Naive thymus-derived CD8-positive, alpha-beta T cell (primary cell): Measurements from ENCODE around the gene SMARCE1. TPM values are rescaled to one million over a fixed set of nuclear protein-coding genes. Genes with fewer than 3 reads are reported as not detected.

Experiments used
- ATAC-seq, 2 donors: fragments of 150-1000 bp; cut with Tn5 transposase in 1 of 2; sonication (Bioruptor Pico), chemical (Tn5 transposase) in 1 of 2; 1 replicate in 1 of 2; 2 replicates in 1 of 2; pipeline ENCODE4 v1.10.0; 2021; ENCODE audit warnings: mild to moderate bottlenecking in 2 of 2, moderate library complexity in 2 of 2
- POLR2A ChIA-PET: fragments of 350-600 bp; sonication (Branson Sonifier 250); formaldehyde crosslinking; loops from one replicate; lab custom pipeline; 2021; ENCODE audit warnings: antibody characterized with exemption; lab: Charles Lee
- DNase-seq, 10 donors: peaks; one replicate each; pipeline versions ENCODE4 v3.0.0 to v3.0.0-alpha.2; 2020 to 2022
- H3K27ac Mint-ChIP-seq, 10 donors: one replicate each; pipeline ENCODE4 v1.8.0; 2020 to 2022; ENCODE audit warnings: mild to moderate bottlenecking in 10 of 10, mixed read lengths in 10 of 10, moderate library complexity in 4 of 10, inconsistent platforms in 1 of 10
- H3K27me3 Mint-ChIP-seq, 5 donors: one replicate each; pipeline ENCODE4 v1.8.0; 2021 to 2022; ENCODE audit warnings: mixed read lengths in 5 of 5
- H3K36me3 Mint-ChIP-seq, 3 donors: one replicate each; pipeline ENCODE4 v1.8.0; 2020 to 2022; ENCODE audit warnings: mixed read lengths in 3 of 3, mild to moderate bottlenecking in 2 of 3, inconsistent platforms in 1 of 3
- H3K4me1 Mint-ChIP-seq, 4 donors: one replicate each; pipeline ENCODE4 v1.8.0; 2021 to 2022; ENCODE audit warnings: mixed read lengths in 4 of 4
- H3K4me3 Mint-ChIP-seq, 10 donors: one replicate each; pipeline ENCODE4 v1.8.0; 2020 to 2022; ENCODE audit warnings: mild to moderate bottlenecking in 10 of 10, mixed read lengths in 10 of 10, moderate library complexity in 6 of 10, inconsistent platforms in 1 of 10
- H3K9me3 Mint-ChIP-seq, 9 donors: one replicate each; pipeline ENCODE4 v1.8.0; 2020 to 2022; ENCODE audit warnings: mixed read lengths in 9 of 9, mild to moderate bottlenecking in 3 of 9, inconsistent platforms in 1 of 9, moderate library complexity in 1 of 9
- polyA plus RNA-seq, 3 donors: library from polyadenylated mRNA; unstranded; fragments of 300-500 nt; fragmentation: Illumina TruSeq; gene quantifications; one replicate each; pipeline ENCODE4 v1.2.3, GENCODE V29; 2021
- total RNA-seq, 8 experiments: library from RNA in 2 of 8; stranded (reverse) in 2 of 8; gene quantifications; one replicate each; pipeline ENCODE4 v1.2.3 and lab custom pipeline; 2021 to 2026

The SMARCE1 gene
- total and polyA plus RNA-seq, 5 experiments from 2014 or later = 97.5 to 229 (median 195) TPM

GRCh38 chr17:40666331-40666730 is 18.7 kb upstream of the SMARCE1 start:
- Mint-ChIP-seq H3K9me3 (no peaks in the 10 kb centered on the region), H3K27ac (no peak overlapping the region), H3K36me3 (no peaks in the 10 kb centered on the region), H3K4me3 (no peak overlapping the region), H3K4me1 (peaks cover 0 to 7% (median 5%) of the 10 kb centered on the region in 4 donors), H3K27me3 (peaks cover 10 to 46% (median 21%) of the 10 kb centered on the region in 5 donors)
- DNase-seq = no peak
- no peak for ATAC-seq
- POLR2A ChIA-PET = no interaction called here

- Mint-ChIP-seq H3K27ac (peak within 1 kb of the TSS in 1 of 10 donors; percentile 63), H3K4me1 (peaks cover 4 to 13% (median 9%) of the 10 kb centered on the region in 4 donors), H3K36me3 (no peaks in the 10 kb centered on the region), H3K27me3 (peaks cover 10 to 46% (median 22%) of the 10 kb centered on the region in 5 donors), H3K4me3 (peak within 1 kb of the TSS; percentile 8 to 80 (median 46)), H3K9me3 (peaks cover 0 to 1% (median 0%) of the 10 kb centered on the region in 9 donors)
- POLR2A ChIA-PET = interaction anchor here (0.6 kb wide), 1 partner anchor 419 kb away, joined by 4 read pairs; no protein-coding TSS in a partner anchor
- ATAC-seq (peak in 1 of 2 donors; percentile 42), DNase-seq (no peak)
Observed at GRCh38 chr17:40664582-40665333, 17.1 kb upstream of the SMARCE1 start, which contains the start of gene KRT222. KRT222 (minus strand) TSS chr17:40665177; CDS start chr17:40665099, 78 bp downstream.

GRCh38 chr17:40663252-40663651 is 15.6 kb upstream of the SMARCE1 start:
- POLR2A ChIA-PET = no interaction called here
- Mint-ChIP-seq H3K9me3 (peaks cover 0 to 2% (median 0%) of the 10 kb centered on the region in 9 donors), H3K27ac (no peak overlapping the region), H3K4me3 (no peak overlapping the region), H3K27me3 (peaks cover 10 to 49% (median 25%) of the 10 kb centered on the region in 5 donors), H3K36me3 (no peaks in the 10 kb centered on the region), H3K4me1 (peaks cover 5 to 17% (median 12%) of the 10 kb centered on the region in 4 donors)
- no peak for DNase-seq
- no peak for ATAC-seq

- Mint-ChIP-seq H3K27ac (peak overlapping the region in 2 of 10 donors; percentile 2 to 60), H3K4me1 (peaks cover 5 to 14% (median 9%) of the 10 kb centered on the region in 4 donors), H3K9me3 (peaks cover 0 to 2% (median 0%) of the 10 kb centered on the region in 9 donors), H3K27me3 (peaks cover 3 to 32% (median 14%) of the 10 kb centered on the region in 5 donors), H3K36me3 (no peaks in the 10 kb centered on the region), H3K4me3 (peak overlapping the region in 5 of 10 donors; percentile 21 to 44 (median 34))
- POLR2A ChIA-PET = interaction anchor here (0.7 to 1.2 kb wide), 3 partner anchors 11 to 1205 kb away, joined by 4 to 5 read pairs (median 5); no protein-coding TSS in a partner anchor
- peak in 4 of 10 donors; percentile 4 to 39 (median 28) for DNase-seq
- ATAC-seq = peak; percentile 59 to 78
Observed at GRCh38 chr17:40659911-40660310, 12.3 kb upstream of the SMARCE1 start.

- Mint-ChIP-seq H3K4me1 (peaks cover 3 to 10% (median 7%) of the 10 kb centered on the region in 4 donors), H3K36me3 (no peaks in the 10 kb centered on the region), H3K9me3 (peaks cover 0 to 2% (median 0%) of the 10 kb centered on the region in 9 donors), H3K27me3 (peaks cover 0 to 23% (median 9%) of the 10 kb centered on the region in 5 donors), H3K27ac (no peak overlapping the region), H3K4me3 (no peak overlapping the region)
- POLR2A ChIA-PET = no interaction called here
- no peak for DNase-seq
- ATAC-seq = no peak
Observed at GRCh38 chr17:40658396-40658795, 10.8 kb upstream of the SMARCE1 start.

GRCh38 chr17:40651939-40652338 is 4.3 kb upstream of the SMARCE1 start:
- no peaks in the 10 kb centered on the region for H3K36me3 Mint-ChIP-seq
- peaks cover 6 to 19% (median 15%) of the 10 kb centered on the region in 4 donors for H3K4me1 Mint-ChIP-seq
- H3K27me3 Mint-ChIP-seq = no peaks in the 10 kb centered on the region
- no peaks in the 10 kb centered on the region for H3K9me3 Mint-ChIP-seq
- H3K4me3 Mint-ChIP-seq = no peak overlapping the region
- no peak overlapping the region for H3K27ac Mint-ChIP-seq
- DNase-seq (no peak), ATAC-seq (no peak)
- POLR2A ChIA-PET = no interaction called here

GRCh38 chr17:40648384-40648968 is 858 bp upstream of the SMARCE1 start:
- no peaks in the 10 kb centered on the region for H3K9me3 Mint-ChIP-seq
- ATAC-seq (no peak), DNase-seq (no peak)
- H3K27ac Mint-ChIP-seq = peak overlapping the region; percentile 94 to 100 (median 98)
- no peaks in the 10 kb centered on the region for H3K27me3 Mint-ChIP-seq
- H3K4me1 Mint-ChIP-seq = peaks cover 13 to 52% (median 38%) of the 10 kb centered on the region in 4 donors
- H3K36me3 Mint-ChIP-seq = peaks cover 2 to 21% (median 6%) of the 10 kb centered on the region in 3 donors
- POLR2A ChIA-PET = interaction anchor here (0.7 to 3.5 kb wide), 15 partner anchors 12 to 1041 kb away, joined by 3 to 46 read pairs (median 4); partner anchors contain the start of gene CCR7
- H3K4me3 Mint-ChIP-seq = peak overlapping the region; percentile 89 to 99 (median 95)

- ATAC-seq (peak; percentile 62 to 63), DNase-seq (peak in 4 of 10 donors; percentile 26 to 45 (median 40))
- peak overlapping the region; percentile 89 to 99 (median 95) for H3K4me3 Mint-ChIP-seq
- H3K27me3 Mint-ChIP-seq = no peaks in the 10 kb centered on the region
- H3K4me1 Mint-ChIP-seq = peaks cover 18 to 65% (median 51%) of the 10 kb centered on the region in 4 donors
- H3K9me3 Mint-ChIP-seq = no peaks in the 10 kb centered on the region
- peak overlapping the region; percentile 94 to 100 (median 98) for H3K27ac Mint-ChIP-seq
- H3K36me3 Mint-ChIP-seq = peaks cover 8 to 36% (median 10%) of the 10 kb centered on the region in 3 donors
- POLR2A ChIA-PET = interaction anchor here (0.6 to 3.5 kb wide), 18 partner anchors 12 to 1043 kb away, joined by 3 to 46 read pairs (median 4); partner anchors contain the start of genes CCR7 and EIF1
Observed at GRCh38 chr17:40646791-40647623, 611 bp downstream of the SMARCE1 start.

GRCh38 chr17:40645943-40646342 is 1.7 kb downstream of the SMARCE1 start:
- ATAC-seq = no peak
- Mint-ChIP-seq H3K4me3 (peak overlapping the region in 8 of 10 donors; percentile 17 to 95 (median 44)), H3K9me3 (no peaks in the 10 kb centered on the region), H3K27ac (peak overlapping the region in 2 of 10 donors; percentile 74 to 100), H3K4me1 (peaks cover 21 to 73% (median 56%) of the 10 kb centered on the region in 4 donors), H3K36me3 (peaks cover 10 to 46% (median 10%) of the 10 kb centered on the region in 3 donors), H3K27me3 (no peaks in the 10 kb centered on the region)
- no peak for DNase-seq
- POLR2A ChIA-PET = interaction anchor here (1.1 to 3.5 kb wide), 5 partner anchors 31 to 1043 kb away, joined by 3 to 46 read pairs (median 4); partner anchors contain the start of genes CCR7 and EIF1

- Mint-ChIP-seq H3K27ac (peak overlapping the region in 6 of 10 donors; percentile 49 to 83 (median 72)), H3K4me1 (peaks cover 22 to 79% (median 63%) of the 10 kb centered on the region in 4 donors), H3K9me3 (no peaks in the 10 kb centered on the region), H3K4me3 (peak overlapping the region in 9 of 10 donors; percentile 31 to 66 (median 57)), H3K27me3 (no peaks in the 10 kb centered on the region), H3K36me3 (peaks cover 10 to 53% (median 10%) of the 10 kb centered on the region in 3 donors)
- POLR2A ChIA-PET = interaction anchor here (1.1 to 3.5 kb wide), 3 partner anchors 30 to 92 kb away, joined by 3 to 46 read pairs (median 22); partner anchors contain the start of gene CCR7
- ATAC-seq (no peak), DNase-seq (no peak)
Observed at GRCh38 chr17:40645291-40645690, 2.3 kb downstream of the SMARCE1 start.

- no peaks in the 10 kb centered on the region for H3K27me3 Mint-ChIP-seq
- H3K36me3 Mint-ChIP-seq = peaks cover 7 to 97% (median 12%) of the 10 kb centered on the region in 3 donors
- H3K4me3 Mint-ChIP-seq = no peak overlapping the region
- no peaks in the 10 kb centered on the region for H3K9me3 Mint-ChIP-seq
- peak overlapping the region in 6 of 10 donors; percentile 7 to 84 (median 58) for H3K27ac Mint-ChIP-seq
- POLR2A ChIA-PET = no interaction called here
- no peak for DNase-seq
- peaks cover 15 to 45% (median 39%) of the 10 kb centered on the region in 4 donors for H3K4me1 Mint-ChIP-seq
- ATAC-seq = no peak
Observed at GRCh38 chr17:40637931-40638330, 9.7 kb downstream of the SMARCE1 start.
